OCI-LY7 (cell line): ENCODE measurements around the gene ARHGAP26. TPM values are rescaled to one million over a fixed set of nuclear protein-coding genes. Genes with fewer than 3 reads are reported as not detected.

ENCODE experiments used
- BruUV-seq: library from RNA; stranded (reverse); fragments of 400-500 nt; replicated peaks from 2 replicates; lab custom pipeline; 2021; lab: Mats Ljungman, UMichigan
- CTCF ChIA-PET: fragments of 300-600 bp; sonication (Branson Sonifier 250); formaldehyde crosslinking; loops from one replicate; lab custom pipeline; 2022; ENCODE audit warnings: antibody characterized with exemption; ENCODE audit not compliant: unreplicated experiment; lab: Charles Lee
- POLR2A ChIA-PET: fragments of 300-600 bp; sonication (Branson Sonifier 250); formaldehyde crosslinking; loops from one replicate; lab custom pipeline; 2022; ENCODE audit warnings: antibody characterized with exemption; lab: Charles Lee
- DNase-seq: peaks from one replicate; pipeline ENCODE4 v3.0.0-alpha.2; 2015; ENCODE audit warnings: low spot score
- H2AFZ ChIP-seq: fragments of 200-600 bp; sonication (generic), shearing (Covaris generic); 2 replicates; pipeline ENCODE4 v1.6.1; 2014; ENCODE audit warnings: mild to moderate bottlenecking, antibody characterized with exemption, low read length, moderate library complexity
- H3K27ac ChIP-seq: fragments of 200-600 bp; sonication (generic); 2 replicates; pipeline ENCODE4 v1.5.1; 2014; ENCODE audit warnings: mixed run types, low read depth, mild to moderate bottlenecking, moderate library complexity, low read length, inconsistent platforms; ENCODE audit not compliant: poor library complexity, severe bottlenecking
- H3K36me3 ChIP-seq: fragments of 200-600 bp; sonication (generic); 2 replicates; pipeline ENCODE4 v1.6.1; 2014; ENCODE audit warnings: mild to moderate bottlenecking, antibody characterized with exemption, low read length, moderate library complexity, mixed read lengths; ENCODE audit not compliant: insufficient read depth
- H3K4me1 ChIP-seq: fragments of 200-600 bp; sonication (generic); 2 replicates; pipeline ENCODE4 v1.5.1; 2014; ENCODE audit warnings: mild to moderate bottlenecking, low read length; ENCODE audit not compliant: insufficient read depth, poor library complexity, severe bottlenecking
- H3K4me2 ChIP-seq: fragments of 200-600 bp; sonication (generic); 2 replicates; pipeline ENCODE4 v1.6.1; 2014; ENCODE audit warnings: mild to moderate bottlenecking, low read length
- H3K4me3 ChIP-seq: fragments of 200-600 bp; sonication (generic); 2 replicates; pipeline ENCODE4 v1.5.1; 2014; ENCODE audit warnings: mild to moderate bottlenecking, low read depth, low read length; ENCODE audit not compliant: poor library complexity, severe bottlenecking
- H3K79me2 ChIP-seq: fragments of 200-600 bp; sonication (generic); 2 replicates; pipeline ENCODE4 v1.6.1; 2016; ENCODE audit warnings: low read depth, mild to moderate bottlenecking, low read length, moderate library complexity, mixed read lengths; ENCODE audit not compliant: insufficient read depth
- H3K9me2 ChIP-seq: fragments of 200-600 bp; sonication (generic); 2 replicates; pipeline ENCODE4 v1.6.1; 2016; ENCODE audit warnings: mild to moderate bottlenecking, low read length, mixed read lengths; ENCODE audit not compliant: insufficient read depth
- H3K9me3 ChIP-seq: fragments of 200-600 bp; sonication (generic); 2 replicates; pipeline ENCODE4 v1.6.1; 2014; ENCODE audit warnings: mild to moderate bottlenecking, mixed run types, low read length, mixed read lengths
- H4K20me1 ChIP-seq: fragments of 200-600 bp; sonication (generic); 2 replicates; pipeline ENCODE4 v1.6.1; 2014; ENCODE audit warnings: mild to moderate bottlenecking, antibody characterized with exemption, low read length, moderate library complexity, mixed read lengths; ENCODE audit not compliant: insufficient read depth
- EZH2phosphoT487 ChIP-seq: fragments of 200-600 bp; sonication (generic); IDR thresholded peaks from 2 replicates; pipeline ENCODE4 v1.6.1; 2018; ENCODE audit warnings: low read depth, borderline replicate concordance, mild to moderate bottlenecking, mixed run types, antibody characterized with exemption, low read length, moderate library complexity, mixed read lengths
- intact Hi-C: fragments of 100-400 bp; cut with micrococcal nuclease; formaldehyde crosslinking; loops from one replicate; pipeline ENCODE4 v1.10.0; 2022; ENCODE audit not compliant: unreplicated experiment
- total RNA-seq, 2 experiments: library from RNA; depleted of rRNA in 1 of 2; stranded (reverse); fragments of >200 nt in 1 of 2; shearing (Covaris generic) in 1 of 2; gene quantifications; 2 replicates each; pipeline ENCODE4 v1.2.3, GENCODE V29; 2014 to 2022
- TF ChIP-seq, protein P1 (sequence below): fragments of 200-600 bp; sonication (generic); conservative IDR thresholded peaks from 2 replicates; pipeline ENCODE4 v1.5.1; 2014; ENCODE audit warnings: mild to moderate bottlenecking, antibody characterized with exemption, low read length, moderate library complexity, mixed read lengths

ARHGAP26 gene
- total RNA-seq, 2 experiments from 2014 or later = 7.0 to 19.1 TPM

DNA sequence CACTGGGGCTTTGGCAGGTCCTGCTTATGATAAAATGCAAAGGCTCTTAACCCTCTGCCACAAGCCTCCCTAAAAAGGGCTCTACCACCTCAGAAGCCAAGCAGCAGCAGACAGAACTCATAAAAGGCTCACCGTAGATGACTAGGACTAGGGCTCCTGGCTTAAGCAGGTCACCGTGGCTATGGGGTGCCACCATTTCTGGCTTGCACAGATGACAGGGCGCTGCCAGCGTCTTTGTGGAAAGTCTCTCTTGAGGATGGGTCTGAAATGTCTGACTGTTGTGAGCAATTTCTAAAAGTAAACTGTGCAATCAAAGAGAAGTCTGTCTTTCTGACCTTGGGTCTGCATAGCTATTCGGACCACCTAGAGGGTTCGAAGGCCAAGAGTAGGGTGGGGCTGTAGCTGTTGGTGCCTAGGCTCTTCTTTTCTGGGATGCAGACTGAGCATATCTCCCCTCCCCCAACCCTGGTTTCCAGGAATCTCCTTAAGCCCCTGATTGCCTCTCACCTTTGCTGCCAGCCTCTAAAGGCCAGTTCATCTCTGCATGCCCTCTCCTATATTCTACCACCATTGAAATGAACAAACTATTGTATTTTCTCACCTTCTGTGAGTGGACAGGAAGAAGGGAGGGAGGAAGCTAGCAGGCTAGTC lies 307.4 kb downstream of the ARHGAP26 start:
- no peaks in the 10 kb centered on the region; the same call in 1 of the 2 replicates for H4K20me1 ChIP-seq
- no peak for DNase-seq
- BruUV-seq = no TSS peak
- POLR2A ChIA-PET = interaction anchor here (0.5 kb wide), 1 partner anchor 558 kb away, joined by 3 read pairs; no protein-coding TSS in a partner anchor
- no peaks in the 10 kb centered on the region for H3K4me1 ChIP-seq
- no peak overlapping the region for H3K4me3 ChIP-seq
- CTCF ChIA-PET = no interaction called here
- H3K4me2 ChIP-seq = no peak overlapping the region
- no peaks in the 10 kb centered on the region for H3K9me3 ChIP-seq
- intact Hi-C loops = no loop called here
- no peaks in the 10 kb centered on the region for H3K36me3 ChIP-seq
- no peak overlapping the region for H3K27ac ChIP-seq
- H3K79me2 ChIP-seq = no peaks in the 10 kb centered on the region
- TF ChIP-seq, protein P1, sequence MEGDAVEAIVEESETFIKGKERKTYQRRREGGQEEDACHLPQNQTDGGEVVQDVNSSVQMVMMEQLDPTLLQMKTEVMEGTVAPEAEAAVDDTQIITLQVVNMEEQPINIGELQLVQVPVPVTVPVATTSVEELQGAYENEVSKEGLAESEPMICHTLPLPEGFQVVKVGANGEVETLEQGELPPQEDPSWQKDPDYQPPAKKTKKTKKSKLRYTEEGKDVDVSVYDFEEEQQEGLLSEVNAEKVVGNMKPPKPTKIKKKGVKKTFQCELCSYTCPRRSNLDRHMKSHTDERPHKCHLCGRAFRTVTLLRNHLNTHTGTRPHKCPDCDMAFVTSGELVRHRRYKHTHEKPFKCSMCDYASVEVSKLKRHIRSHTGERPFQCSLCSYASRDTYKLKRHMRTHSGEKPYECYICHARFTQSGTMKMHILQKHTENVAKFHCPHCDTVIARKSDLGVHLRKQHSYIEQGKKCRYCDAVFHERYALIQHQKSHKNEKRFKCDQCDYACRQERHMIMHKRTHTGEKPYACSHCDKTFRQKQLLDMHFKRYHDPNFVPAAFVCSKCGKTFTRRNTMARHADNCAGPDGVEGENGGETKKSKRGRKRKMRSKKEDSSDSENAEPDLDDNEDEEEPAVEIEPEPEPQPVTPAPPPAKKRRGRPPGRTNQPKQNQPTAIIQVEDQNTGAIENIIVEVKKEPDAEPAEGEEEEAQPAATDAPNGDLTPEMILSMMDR = no peak
- TF ChIP-seq EZH2phosphoT487 = no peak
- H3K9me2 ChIP-seq = no peaks in the 10 kb centered on the region
- no peak overlapping the region for H2AFZ ChIP-seq

DNA sequence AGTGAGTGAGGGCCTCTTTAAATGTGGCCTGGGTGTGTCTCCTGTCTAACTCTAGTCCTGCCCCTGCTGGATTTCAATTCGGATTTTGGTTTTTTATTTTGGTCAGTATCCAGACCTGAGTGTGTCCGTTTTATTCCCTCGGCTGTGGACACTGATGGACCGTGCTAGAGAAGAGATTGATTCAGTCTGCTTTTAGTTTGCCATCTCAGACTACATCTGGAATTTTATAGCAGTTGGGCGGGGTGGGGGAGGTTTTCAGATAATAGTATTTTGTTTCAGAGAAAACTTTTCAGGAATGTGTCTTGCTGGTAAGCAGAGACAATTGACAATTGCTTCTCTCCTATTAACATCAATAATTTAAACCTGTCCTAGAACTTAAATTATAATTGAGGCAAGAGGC lies 308.1 kb downstream of the ARHGAP26 start:
- no peaks in the 10 kb centered on the region for H3K36me3 ChIP-seq
- no TSS peak for BruUV-seq
- no peak overlapping the region for H2AFZ ChIP-seq
- no peak overlapping the region for H3K27ac ChIP-seq
- no peaks in the 10 kb centered on the region for H3K79me2 ChIP-seq
- no peak overlapping the region for H3K4me3 ChIP-seq
- H3K4me1 ChIP-seq = no peaks in the 10 kb centered on the region
- no peaks in the 10 kb centered on the region for H3K9me3 ChIP-seq
- no peak for DNase-seq
- TF ChIP-seq EZH2phosphoT487 = no peak
- TF ChIP-seq, protein P1 = no peak
- ChIA-PET CTCF (no interaction called here), POLR2A (interaction anchor here (1.0 kb wide), 1 partner anchor 8 kb away, joined by 3 read pairs; no protein-coding TSS in a partner anchor)
- intact Hi-C loops = no loop called here
- no peaks in the 10 kb centered on the region; the same call in 1 of the 2 replicates for H4K20me1 ChIP-seq
- no peak overlapping the region for H3K4me2 ChIP-seq
- no peaks in the 10 kb centered on the region for H3K9me2 ChIP-seq

DNA sequence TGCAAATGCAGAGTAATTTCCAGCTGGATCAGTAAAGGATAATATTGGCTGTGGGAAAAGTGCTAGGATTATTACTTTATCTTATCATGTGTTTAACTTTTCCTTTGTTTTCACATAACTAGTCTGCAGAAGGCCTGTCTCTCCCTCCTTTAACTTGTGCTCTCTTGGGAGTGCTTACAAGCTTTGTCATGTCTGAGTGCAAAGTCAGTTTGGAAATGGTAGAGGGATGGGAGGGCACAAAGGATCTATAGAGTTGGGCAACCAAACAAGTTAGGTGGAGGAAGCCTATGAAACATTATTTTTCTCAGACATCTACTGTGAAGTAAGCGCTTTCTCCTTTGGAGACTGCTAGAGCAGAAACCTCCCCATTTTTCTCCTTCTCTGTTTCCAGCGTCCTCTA lies 308.8 kb downstream of the ARHGAP26 start:
- intact Hi-C loops = no loop called here
- BruUV-seq = no TSS peak
- TF ChIP-seq, protein P1 = no peak
- TF ChIP-seq EZH2phosphoT487 = no peak
- Histone ChIP-seq H3K9me3 (no peaks in the 10 kb centered on the region), H3K27ac (no peak overlapping the region), H3K36me3 (no peaks in the 10 kb centered on the region), H3K79me2 (no peaks in the 10 kb centered on the region), H3K4me1 (no peaks in the 10 kb centered on the region), H3K4me2 (no peak overlapping the region), H3K4me3 (no peak overlapping the region), H3K9me2 (no peaks in the 10 kb centered on the region), H4K20me1 (no peaks in the 10 kb centered on the region; the same call in 1 of the 2 replicates), H2AFZ (no peak overlapping the region)
- POLR2A ChIA-PET = interaction anchor here (1.0 to 1.4 kb wide), 2 partner anchors 9 to 31 kb away, joined by 3 read pairs; no protein-coding TSS in a partner anchor
- DNase-seq = no peak
- CTCF ChIA-PET = no interaction called here
